ENCODE data around the gene EPS8. TPM values are rescaled to one million over a fixed set of nuclear protein-coding genes. Genes with fewer than 3 reads are reported as not detected.

Gene EPS8
- total RNA-seq, 1 experiment from 2014 or later: 7.5 TPM

DNA sequence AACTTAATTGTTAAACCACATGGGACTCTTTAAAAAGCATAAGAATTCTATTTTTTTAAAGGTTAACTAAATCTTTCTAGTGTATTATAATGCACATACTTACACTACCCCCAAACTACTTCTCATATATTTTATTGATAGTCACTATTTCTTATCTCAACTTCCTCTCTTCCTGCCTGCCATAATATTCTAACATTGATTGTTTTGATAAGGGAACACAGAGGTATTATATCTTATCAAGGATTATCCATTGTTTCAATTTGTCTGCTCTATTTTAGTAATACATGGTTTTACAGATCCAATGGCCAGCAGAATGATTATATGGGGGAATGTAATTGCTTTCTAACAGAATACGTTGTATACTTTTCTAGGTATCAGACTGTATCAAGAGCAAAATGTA is 98.9 kb downstream of the EPS8 start:
- ATAC-seq: no peak
- Mint-ChIP-seq H3K36me3 (no peaks in the 10 kb centered on the region), H3K27ac (no peak overlapping the region), H3K9me3 (peaks cover 5% of the 10 kb centered on the region), H3K4me1 (peaks cover 12% of the 10 kb centered on the region), H3K4me3 (no peak overlapping the region), H3K27me3 (ENCODE audit: low read depth) (no peaks in the 10 kb centered on the region)
- TF ChIP-seq TEAD4 (CRISPR knock-in tag; IDR thresholded peaks at IDR 0.05): no peak
- TF ChIP-seq ZNF138 (CRISPR knock-in tag; conservative IDR thresholded peaks at IDR 0.05): no peak
- no peak for DNase-seq (ENCODE audit: low spot score)
- CTCF ChIA-PET: no interaction called here
- POLR2A ChIA-PET: no interaction called here

DNA sequence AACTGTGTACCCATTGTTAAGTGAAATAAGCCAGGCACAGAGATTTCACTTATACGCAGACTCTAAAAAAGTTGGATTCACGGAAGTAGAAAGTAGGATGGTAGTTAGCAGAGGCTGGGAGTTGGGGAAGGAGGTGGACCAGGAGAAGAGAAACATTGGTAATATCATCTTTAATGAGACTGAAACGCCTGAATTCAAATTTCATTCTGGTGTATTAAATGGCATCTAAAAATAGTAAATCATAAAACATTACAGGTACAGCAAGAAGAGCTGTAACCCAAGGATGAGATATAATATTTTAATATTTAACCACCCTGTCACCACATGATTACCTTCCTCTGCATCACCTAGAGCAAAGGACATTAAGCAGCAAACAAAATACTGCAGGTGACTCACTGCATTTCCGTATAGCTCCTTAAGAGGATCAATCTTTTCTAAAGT is 99.4 kb downstream of the EPS8 start:
- CTCF ChIA-PET: no interaction called here
- Mint-ChIP-seq H3K4me1 (peaks cover 12% of the 10 kb centered on the region), H3K4me3 (no peak overlapping the region), H3K27ac (peak overlapping the region; percentile 48; the same call in 1 of the 2 replicates), H3K9me3 (peaks cover 5% of the 10 kb centered on the region), H3K36me3 (no peaks in the 10 kb centered on the region), H3K27me3 (ENCODE audit: low read depth) (no peaks in the 10 kb centered on the region)
- ATAC-seq (no peak), DNase-seq (ENCODE audit: low spot score) (no peak)
- no peak for TF ChIP-seq GRHL2 (CRISPR knock-in tag; IDR thresholded peaks at IDR 0.05; ENCODE audit: insufficient replicate concordance, severe bottlenecking)
- no peak for TF ChIP-seq ELF4 (CRISPR knock-in tag; IDR thresholded peaks at IDR 0.05; ENCODE audit: low read depth)
- TF ChIP-seq KAT7 (CRISPR knock-in tag; IDR thresholded peaks at IDR 0.05; ENCODE audit: borderline replicate concordance): no peak
- no peak for TF ChIP-seq ZNF423 (CRISPR knock-in tag; IDR thresholded peaks at IDR 0.05)
- TF ChIP-seq, protein P1, sequence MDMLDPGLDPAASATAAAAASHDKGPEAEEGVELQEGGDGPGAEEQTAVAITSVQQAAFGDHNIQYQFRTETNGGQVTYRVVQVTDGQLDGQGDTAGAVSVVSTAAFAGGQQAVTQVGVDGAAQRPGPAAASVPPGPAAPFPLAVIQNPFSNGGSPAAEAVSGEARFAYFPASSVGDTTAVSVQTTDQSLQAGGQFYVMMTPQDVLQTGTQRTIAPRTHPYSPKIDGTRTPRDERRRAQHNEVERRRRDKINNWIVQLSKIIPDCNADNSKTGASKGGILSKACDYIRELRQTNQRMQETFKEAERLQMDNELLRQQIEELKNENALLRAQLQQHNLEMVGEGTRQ (CRISPR knock-in tag; IDR thresholded peaks at IDR 0.05): no peak
- TF ChIP-seq, protein P2, sequence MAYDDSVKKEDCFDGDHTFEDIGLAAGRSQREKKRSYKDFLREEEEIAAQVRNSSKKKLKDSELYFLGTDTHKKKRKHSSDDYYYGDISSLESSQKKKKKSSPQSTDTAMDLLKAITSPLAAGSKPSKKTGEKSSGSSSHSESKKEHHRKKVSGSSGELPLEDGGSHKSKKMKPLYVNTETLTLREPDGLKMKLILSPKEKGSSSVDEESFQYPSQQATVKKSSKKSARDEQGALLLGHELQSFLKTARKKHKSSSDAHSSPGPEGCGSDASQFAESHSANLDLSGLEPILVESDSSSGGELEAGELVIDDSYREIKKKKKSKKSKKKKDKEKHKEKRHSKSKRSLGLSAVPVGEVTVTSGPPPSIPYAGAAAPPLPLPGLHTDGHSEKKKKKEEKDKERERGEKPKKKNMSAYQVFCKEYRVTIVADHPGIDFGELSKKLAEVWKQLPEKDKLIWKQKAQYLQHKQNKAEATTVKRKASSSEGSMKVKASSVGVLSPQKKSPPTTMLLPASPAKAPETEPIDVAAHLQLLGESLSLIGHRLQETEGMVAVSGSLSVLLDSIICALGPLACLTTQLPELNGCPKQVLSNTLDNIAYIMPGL (CRISPR knock-in tag; IDR thresholded peaks at IDR 0.05): no peak
- POLR2A ChIA-PET: no interaction called here

DNA sequence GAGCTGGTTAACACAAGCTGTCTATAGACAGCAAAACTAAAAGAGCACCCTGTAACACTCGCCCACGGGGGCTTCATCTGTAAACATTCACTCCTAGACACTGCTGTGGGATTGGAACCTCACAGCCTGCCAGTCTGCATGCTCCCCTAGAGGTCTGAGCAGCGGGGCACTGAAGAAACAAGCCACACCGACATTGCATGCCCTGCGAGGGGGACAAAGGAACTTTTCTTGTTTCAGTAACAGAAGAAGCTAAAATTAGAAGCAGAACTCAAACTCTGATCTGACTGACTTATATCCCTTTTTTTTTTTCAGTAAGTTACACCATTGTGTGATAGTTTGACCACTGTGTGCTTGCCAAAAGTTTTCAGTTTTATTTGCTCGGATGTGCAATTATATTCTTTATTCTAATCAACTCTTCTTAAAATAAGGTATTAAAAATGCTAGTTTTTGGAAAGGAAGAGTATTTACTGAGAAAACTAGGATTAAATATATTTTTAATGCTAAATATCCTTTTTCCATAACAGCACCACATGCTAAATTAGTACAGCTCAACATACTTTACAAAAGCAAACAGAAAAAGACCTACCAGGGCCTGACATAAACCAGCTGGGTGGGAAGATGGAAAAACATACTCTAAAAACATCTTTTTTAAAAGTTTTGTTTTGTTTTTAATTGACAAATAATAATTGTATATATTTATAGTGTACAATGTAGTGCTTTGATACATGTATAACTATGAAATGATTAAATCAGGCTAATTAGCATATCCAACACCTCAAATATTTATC is 100.2 kb downstream of the EPS8 start:
- H3K36me3 Mint-ChIP-seq: no peaks in the 10 kb centered on the region
- H3K27ac Mint-ChIP-seq: peak overlapping the region; percentile 66; the same call in 1 of the 2 replicates
- H3K4me1 Mint-ChIP-seq: peaks cover 12% of the 10 kb centered on the region
- no peaks in the 10 kb centered on the region for H3K27me3 Mint-ChIP-seq (ENCODE audit: low read depth)
- peak overlapping the region; percentile 39; the same call in 1 of the 2 replicates for H3K4me3 Mint-ChIP-seq
- DNase-seq (ENCODE audit: low spot score): peak; percentile 18
- ChIA-PET POLR2A (no interaction called here), CTCF (no interaction called here)
- peaks cover 5% of the 10 kb centered on the region for H3K9me3 Mint-ChIP-seq
- peak; percentile 68 for ATAC-seq
- TF ChIP-seq ELF4 (CRISPR knock-in tag; IDR thresholded peaks at IDR 0.05; ENCODE audit: low read depth): no peak
- TF ChIP-seq ZNF423 (CRISPR knock-in tag; IDR thresholded peaks at IDR 0.05): no peak
- TF ChIP-seq NR3C1 (CRISPR knock-in tag; conservative IDR thresholded peaks at IDR 0.05; ENCODE audit: low read depth): no peak
- TF ChIP-seq MXD4 (CRISPR knock-in tag; IDR thresholded peaks at IDR 0.05; ENCODE audit: borderline replicate concordance): no peak
- TF ChIP-seq ZNF671 (CRISPR knock-in tag; IDR thresholded peaks at IDR 0.05): no peak
- TF ChIP-seq NR2C2 (CRISPR knock-in tag; IDR thresholded peaks at IDR 0.05): no peak
- TF ChIP-seq KAT7 (CRISPR knock-in tag; IDR thresholded peaks at IDR 0.05; ENCODE audit: borderline replicate concordance): no peak
- TF ChIP-seq ZNF138 (CRISPR knock-in tag; conservative IDR thresholded peaks at IDR 0.05): no peak
- TF ChIP-seq TP53 (CRISPR knock-in tag; IDR thresholded peaks at IDR 0.05): no peak
- TF ChIP-seq, protein P3, sequence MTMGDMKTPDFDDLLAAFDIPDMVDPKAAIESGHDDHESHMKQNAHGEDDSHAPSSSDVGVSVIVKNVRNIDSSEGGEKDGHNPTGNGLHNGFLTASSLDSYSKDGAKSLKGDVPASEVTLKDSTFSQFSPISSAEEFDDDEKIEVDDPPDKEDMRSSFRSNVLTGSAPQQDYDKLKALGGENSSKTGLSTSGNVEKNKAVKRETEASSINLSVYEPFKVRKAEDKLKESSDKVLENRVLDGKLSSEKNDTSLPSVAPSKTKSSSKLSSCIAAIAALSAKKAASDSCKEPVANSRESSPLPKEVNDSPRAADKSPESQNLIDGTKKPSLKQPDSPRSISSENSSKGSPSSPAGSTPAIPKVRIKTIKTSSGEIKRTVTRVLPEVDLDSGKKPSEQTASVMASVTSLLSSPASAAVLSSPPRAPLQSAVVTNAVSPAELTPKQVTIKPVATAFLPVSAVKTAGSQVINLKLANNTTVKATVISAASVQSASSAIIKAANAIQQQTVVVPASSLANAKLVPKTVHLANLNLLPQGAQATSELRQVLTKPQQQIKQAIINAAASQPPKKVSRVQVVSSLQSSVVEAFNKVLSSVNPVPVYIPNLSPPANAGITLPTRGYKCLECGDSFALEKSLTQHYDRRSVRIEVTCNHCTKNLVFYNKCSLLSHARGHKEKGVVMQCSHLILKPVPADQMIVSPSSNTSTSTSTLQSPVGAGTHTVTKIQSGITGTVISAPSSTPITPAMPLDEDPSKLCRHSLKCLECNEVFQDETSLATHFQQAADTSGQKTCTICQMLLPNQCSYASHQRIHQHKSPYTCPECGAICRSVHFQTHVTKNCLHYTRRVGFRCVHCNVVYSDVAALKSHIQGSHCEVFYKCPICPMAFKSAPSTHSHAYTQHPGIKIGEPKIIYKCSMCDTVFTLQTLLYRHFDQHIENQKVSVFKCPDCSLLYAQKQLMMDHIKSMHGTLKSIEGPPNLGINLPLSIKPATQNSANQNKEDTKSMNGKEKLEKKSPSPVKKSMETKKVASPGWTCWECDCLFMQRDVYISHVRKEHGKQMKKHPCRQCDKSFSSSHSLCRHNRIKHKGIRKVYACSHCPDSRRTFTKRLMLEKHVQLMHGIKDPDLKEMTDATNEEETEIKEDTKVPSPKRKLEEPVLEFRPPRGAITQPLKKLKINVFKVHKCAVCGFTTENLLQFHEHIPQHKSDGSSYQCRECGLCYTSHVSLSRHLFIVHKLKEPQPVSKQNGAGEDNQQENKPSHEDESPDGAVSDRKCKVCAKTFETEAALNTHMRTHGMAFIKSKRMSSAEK (CRISPR knock-in tag; IDR thresholded peaks at IDR 0.05; ENCODE audit: borderline replicate concordance): no peak
- TF ChIP-seq, protein P4, sequence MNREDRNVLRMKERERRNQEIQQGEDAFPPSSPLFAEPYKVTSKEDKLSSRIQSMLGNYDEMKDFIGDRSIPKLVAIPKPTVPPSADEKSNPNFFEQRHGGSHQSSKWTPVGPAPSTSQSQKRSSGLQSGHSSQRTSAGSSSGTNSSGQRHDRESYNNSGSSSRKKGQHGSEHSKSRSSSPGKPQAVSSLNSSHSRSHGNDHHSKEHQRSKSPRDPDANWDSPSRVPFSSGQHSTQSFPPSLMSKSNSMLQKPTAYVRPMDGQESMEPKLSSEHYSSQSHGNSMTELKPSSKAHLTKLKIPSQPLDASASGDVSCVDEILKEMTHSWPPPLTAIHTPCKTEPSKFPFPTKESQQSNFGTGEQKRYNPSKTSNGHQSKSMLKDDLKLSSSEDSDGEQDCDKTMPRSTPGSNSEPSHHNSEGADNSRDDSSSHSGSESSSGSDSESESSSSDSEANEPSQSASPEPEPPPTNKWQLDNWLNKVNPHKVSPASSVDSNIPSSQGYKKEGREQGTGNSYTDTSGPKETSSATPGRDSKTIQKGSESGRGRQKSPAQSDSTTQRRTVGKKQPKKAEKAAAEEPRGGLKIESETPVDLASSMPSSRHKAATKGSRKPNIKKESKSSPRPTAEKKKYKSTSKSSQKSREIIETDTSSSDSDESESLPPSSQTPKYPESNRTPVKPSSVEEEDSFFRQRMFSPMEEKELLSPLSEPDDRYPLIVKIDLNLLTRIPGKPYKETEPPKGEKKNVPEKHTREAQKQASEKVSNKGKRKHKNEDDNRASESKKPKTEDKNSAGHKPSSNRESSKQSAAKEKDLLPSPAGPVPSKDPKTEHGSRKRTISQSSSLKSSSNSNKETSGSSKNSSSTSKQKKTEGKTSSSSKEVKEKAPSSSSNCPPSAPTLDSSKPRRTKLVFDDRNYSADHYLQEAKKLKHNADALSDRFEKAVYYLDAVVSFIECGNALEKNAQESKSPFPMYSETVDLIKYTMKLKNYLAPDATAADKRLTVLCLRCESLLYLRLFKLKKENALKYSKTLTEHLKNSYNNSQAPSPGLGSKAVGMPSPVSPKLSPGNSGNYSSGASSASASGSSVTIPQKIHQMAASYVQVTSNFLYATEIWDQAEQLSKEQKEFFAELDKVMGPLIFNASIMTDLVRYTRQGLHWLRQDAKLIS (CRISPR knock-in tag; IDR thresholded peaks at IDR 0.05; ENCODE audit: borderline replicate concordance): no peak
- TF ChIP-seq FOXP1 (CRISPR knock-in tag; IDR thresholded peaks at IDR 0.05; ENCODE audit: borderline replicate concordance): no peak
- TF ChIP-seq PRRX2 (CRISPR knock-in tag; IDR thresholded peaks at IDR 0.05): no peak
- TF ChIP-seq, protein P5, sequence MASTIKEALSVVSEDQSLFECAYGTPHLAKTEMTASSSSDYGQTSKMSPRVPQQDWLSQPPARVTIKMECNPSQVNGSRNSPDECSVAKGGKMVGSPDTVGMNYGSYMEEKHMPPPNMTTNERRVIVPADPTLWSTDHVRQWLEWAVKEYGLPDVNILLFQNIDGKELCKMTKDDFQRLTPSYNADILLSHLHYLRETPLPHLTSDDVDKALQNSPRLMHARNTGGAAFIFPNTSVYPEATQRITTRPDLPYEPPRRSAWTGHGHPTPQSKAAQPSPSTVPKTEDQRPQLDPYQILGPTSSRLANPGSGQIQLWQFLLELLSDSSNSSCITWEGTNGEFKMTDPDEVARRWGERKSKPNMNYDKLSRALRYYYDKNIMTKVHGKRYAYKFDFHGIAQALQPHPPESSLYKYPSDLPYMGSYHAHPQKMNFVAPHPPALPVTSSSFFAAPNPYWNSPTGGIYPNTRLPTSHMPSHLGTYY (CRISPR knock-in tag; IDR thresholded peaks at IDR 0.05): no peak
